ENCODE results near the gene TAB3.

TAB3 gene

DNA sequence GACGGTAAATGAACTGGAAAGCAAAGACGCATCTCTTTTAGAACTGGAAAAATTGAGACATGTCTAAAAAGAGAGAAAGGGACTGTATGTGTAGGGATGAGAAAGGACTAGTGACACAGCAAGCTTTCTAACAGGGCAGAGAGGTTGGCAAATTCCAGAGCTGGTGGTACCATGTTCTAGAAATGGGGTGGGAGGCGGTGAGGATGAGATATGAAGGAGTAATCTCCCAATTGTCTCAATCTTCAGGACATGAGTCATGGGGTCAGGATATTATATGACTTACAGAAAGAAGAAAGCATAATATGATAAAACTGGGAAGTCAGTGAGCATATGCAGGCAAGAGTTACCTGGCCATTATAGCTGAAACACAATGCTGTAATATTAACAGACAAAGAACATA is 14.2 kb downstream of the TAB3 start:
- DNase-seq (ENCODE audit: low read depth) = no peak
- H3K4me3 ChIP-seq (ENCODE audit: low read depth, low read length) = no peak overlapping the region
- TF ChIP-seq, protein P1, sequence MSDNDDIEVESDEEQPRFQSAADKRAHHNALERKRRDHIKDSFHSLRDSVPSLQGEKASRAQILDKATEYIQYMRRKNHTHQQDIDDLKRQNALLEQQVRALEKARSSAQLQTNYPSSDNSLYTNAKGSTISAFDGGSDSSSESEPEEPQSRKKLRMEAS (IDR thresholded peaks at IDR 0.05; ENCODE audit: low read depth, low read length) = no peak
- TF ChIP-seq POLR2A (IDR thresholded peaks at IDR 0.05; ENCODE audit: extremely low read depth, insufficient read length) = no peak
- no peak for TF ChIP-seq MYC (IDR thresholded peaks at IDR 0.05; ENCODE audit: low read depth, low read length)
- TF ChIP-seq, protein P2, sequence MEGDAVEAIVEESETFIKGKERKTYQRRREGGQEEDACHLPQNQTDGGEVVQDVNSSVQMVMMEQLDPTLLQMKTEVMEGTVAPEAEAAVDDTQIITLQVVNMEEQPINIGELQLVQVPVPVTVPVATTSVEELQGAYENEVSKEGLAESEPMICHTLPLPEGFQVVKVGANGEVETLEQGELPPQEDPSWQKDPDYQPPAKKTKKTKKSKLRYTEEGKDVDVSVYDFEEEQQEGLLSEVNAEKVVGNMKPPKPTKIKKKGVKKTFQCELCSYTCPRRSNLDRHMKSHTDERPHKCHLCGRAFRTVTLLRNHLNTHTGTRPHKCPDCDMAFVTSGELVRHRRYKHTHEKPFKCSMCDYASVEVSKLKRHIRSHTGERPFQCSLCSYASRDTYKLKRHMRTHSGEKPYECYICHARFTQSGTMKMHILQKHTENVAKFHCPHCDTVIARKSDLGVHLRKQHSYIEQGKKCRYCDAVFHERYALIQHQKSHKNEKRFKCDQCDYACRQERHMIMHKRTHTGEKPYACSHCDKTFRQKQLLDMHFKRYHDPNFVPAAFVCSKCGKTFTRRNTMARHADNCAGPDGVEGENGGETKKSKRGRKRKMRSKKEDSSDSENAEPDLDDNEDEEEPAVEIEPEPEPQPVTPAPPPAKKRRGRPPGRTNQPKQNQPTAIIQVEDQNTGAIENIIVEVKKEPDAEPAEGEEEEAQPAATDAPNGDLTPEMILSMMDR (IDR thresholded peaks at IDR 0.05; ENCODE audit: low read depth, low read length) = no peak

DNA sequence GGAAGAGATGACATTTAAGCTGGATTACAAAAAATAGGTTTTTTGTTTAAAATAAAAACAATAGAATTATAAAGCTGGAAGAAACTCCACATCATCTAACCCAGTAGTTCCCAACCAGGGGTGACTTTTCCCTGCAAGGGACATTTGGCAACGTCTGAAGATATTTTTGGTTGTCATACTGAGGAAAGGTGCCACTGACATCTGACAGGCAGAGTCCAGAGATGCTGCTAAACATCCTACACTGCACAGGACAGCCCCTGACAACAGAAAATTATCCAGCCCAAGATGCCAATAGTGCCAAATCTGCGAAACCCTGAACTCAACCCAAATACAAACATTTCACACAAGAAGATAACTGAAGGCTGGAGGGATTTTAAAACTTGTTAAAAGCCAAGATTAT is 18.5 kb downstream of the TAB3 start:
- H3K4me3 ChIP-seq (ENCODE audit: low read depth, low read length) = no peak overlapping the region
- DNase-seq (ENCODE audit: low read depth) = no peak
- TF ChIP-seq, protein P2 (IDR thresholded peaks at IDR 0.05; ENCODE audit: low read depth, low read length) = no peak
- TF ChIP-seq, protein P1 (IDR thresholded peaks at IDR 0.05; ENCODE audit: low read depth, low read length) = no peak
- TF ChIP-seq MYC (IDR thresholded peaks at IDR 0.05; ENCODE audit: low read depth, low read length) (no peak), POLR2A (IDR thresholded peaks at IDR 0.05; ENCODE audit: extremely low read depth, insufficient read length) (no peak)

DNA sequence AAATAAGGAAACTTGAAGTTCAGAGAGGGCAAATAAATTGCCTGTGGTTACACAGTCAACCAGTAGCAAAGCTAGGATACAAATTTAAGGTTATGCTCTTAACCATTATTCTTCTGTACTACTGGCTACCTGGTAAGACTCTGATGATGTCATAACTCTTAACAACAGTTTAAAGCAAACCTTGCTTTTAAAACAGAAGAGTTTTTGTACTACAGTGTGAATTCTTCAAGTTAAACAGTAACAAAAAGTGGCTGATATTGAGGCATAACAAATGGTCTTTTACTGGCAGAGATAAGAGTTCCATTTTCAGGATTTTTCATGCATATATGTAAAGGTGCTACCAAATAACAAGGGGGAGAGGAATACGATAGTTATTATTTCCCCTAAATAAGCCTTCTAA is 23.4 kb downstream of the TAB3 start:
- TF ChIP-seq POLR2A (IDR thresholded peaks at IDR 0.05; ENCODE audit: extremely low read depth, insufficient read length) (no peak), MYC (IDR thresholded peaks at IDR 0.05; ENCODE audit: low read depth, low read length) (no peak)
- TF ChIP-seq, protein P2 (IDR thresholded peaks at IDR 0.05; ENCODE audit: low read depth, low read length) = no peak
- TF ChIP-seq, protein P1 (IDR thresholded peaks at IDR 0.05; ENCODE audit: low read depth, low read length) = no peak
- DNase-seq (ENCODE audit: low read depth) = no peak
- no peak overlapping the region for H3K4me3 ChIP-seq (ENCODE audit: low read depth, low read length)

DNA sequence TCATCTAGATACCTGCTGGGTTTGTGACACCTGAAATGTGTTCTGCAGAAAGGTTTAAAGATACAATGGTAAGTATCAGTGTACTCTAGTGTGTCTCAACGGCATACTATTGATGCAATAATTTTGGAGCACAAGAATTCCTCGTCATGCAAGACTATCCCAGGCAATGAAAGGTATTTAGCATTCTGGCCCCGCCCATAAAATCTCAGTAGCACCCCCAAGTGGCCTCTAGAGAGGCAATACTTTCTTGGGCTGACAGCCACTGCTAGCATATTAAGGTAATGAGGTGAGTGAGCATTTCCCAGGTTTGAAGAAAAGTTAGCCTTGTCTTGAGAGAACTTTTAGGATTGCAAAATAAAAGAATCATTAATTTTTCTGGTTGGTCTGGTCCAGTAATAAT is 24.0 kb downstream of the TAB3 start:
- peak; percentile 16 for DNase-seq (ENCODE audit: low read depth)
- H3K4me3 ChIP-seq (ENCODE audit: low read depth, low read length) = no peak overlapping the region
- TF ChIP-seq MYC (IDR thresholded peaks at IDR 0.05; ENCODE audit: low read depth, low read length) = no peak
- TF ChIP-seq, protein P2 (IDR thresholded peaks at IDR 0.05; ENCODE audit: low read depth, low read length) = peak; percentile 35

DNA sequence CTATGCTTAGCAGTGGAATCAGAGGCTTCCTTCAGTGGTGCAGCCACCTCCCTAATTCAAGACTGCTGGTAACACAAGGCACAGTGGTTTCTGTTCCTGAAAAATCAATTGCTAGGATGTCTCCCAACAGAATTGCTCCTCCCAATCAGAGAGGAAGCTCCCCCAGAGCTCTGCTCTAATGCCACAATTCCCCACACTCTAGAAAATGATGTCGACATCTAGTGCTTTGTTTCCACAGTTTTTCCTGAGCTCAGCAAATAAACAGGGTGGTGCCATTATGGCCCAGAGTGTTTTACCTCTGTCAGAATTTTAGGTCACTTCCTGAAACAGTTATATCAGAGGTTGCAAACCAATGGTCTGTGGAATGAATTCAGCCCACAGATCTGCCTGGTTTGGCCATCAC is 24.7 kb downstream of the TAB3 start:
- TF ChIP-seq, protein P2 (IDR thresholded peaks at IDR 0.05; ENCODE audit: low read depth, low read length) = no peak
- TF ChIP-seq POLR2A (IDR thresholded peaks at IDR 0.05; ENCODE audit: extremely low read depth, insufficient read length) (no peak), MYC (IDR thresholded peaks at IDR 0.05; ENCODE audit: low read depth, low read length) (no peak)
- TF ChIP-seq, protein P1 (IDR thresholded peaks at IDR 0.05; ENCODE audit: low read depth, low read length) = no peak
- DNase-seq (ENCODE audit: low read depth) = peak; percentile 8

DNA sequence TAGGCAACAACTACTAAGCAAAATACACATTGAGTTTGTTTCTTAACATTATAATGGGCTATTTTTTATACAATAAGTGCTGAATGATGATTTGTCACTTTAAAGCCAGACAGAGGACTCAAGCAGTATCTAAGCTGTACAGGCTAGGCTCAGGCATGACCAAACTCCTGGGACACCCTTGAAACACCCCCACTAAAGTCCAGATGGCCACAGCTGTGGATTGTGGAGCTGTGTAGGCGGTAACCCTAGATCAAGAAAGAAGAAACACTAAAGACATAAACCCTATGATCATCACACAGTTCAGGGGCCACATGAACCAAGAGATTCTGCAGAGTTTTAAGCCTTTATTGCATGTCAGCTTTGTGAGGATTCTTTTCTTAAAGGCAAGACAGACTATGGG is 25.1 kb downstream of the TAB3 start:
- TF ChIP-seq, protein P2 (IDR thresholded peaks at IDR 0.05; ENCODE audit: low read depth, low read length) = no peak
- no peak for TF ChIP-seq MYC (IDR thresholded peaks at IDR 0.05; ENCODE audit: low read depth, low read length)
- no peak for TF ChIP-seq POLR2A (IDR thresholded peaks at IDR 0.05; ENCODE audit: extremely low read depth, insufficient read length)
- TF ChIP-seq, protein P1 (IDR thresholded peaks at IDR 0.05; ENCODE audit: low read depth, low read length) = no peak
- no peak for DNase-seq (ENCODE audit: low read depth)
- H3K4me3 ChIP-seq (ENCODE audit: low read depth, low read length) = no peak overlapping the region

More for the DNA sequence above, 24.7 kb downstream of the TAB3 start:
- H3K4me3 ChIP-seq (ENCODE audit: low read depth, low read length) = no peak overlapping the region
